Right renal cortex interstitium (tissue), 3 donors: Measurements from ENCODE around the gene CRB2. TPM values are rescaled to one million over a fixed set of nuclear protein-coding genes. Genes with fewer than 3 reads are reported as not detected.

Source experiments
- DNase-seq, 3 donors: peaks; one replicate each; pipeline ENCODE4 v3.0.0-alpha.2; 2013; ENCODE audit warnings: low read depth in 3 of 3, low spot score in 2 of 3
- polyA plus RNA-seq, 3 donors: library from polyadenylated mRNA; unstranded; fragments of 120-200 nt; gene quantifications; one replicate each; pipeline ENCODE4 v1.2.1, GENCODE V29; 2013; ENCODE audit not compliant: insufficient read length in 3 of 3

Gene CRB2
- polyA plus RNA-seq, 3 donors, result 20.9 to 25.2 (median 21.8) TPM

DNA sequence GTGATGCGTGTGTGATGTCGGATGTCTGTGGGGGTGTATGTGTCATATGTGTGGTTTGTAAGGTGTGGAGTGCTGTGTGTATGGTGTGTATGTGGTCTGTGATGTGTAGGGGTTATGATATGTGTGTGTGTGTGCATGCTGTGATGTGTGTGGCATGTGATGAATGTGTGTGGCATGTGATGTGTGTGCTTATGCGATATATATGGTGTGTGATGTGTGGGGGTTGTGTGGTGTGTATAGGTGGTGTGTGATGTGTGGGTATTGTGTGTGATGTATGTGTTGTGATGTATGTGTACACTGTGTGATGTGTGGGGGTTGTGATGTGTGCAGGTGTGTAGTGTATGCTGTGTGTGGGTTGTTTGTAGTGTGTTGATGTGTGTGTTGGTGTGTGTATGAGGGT is 9.2 kb upstream of the CRB2 start:
- DNase-seq, result no peak

DNA sequence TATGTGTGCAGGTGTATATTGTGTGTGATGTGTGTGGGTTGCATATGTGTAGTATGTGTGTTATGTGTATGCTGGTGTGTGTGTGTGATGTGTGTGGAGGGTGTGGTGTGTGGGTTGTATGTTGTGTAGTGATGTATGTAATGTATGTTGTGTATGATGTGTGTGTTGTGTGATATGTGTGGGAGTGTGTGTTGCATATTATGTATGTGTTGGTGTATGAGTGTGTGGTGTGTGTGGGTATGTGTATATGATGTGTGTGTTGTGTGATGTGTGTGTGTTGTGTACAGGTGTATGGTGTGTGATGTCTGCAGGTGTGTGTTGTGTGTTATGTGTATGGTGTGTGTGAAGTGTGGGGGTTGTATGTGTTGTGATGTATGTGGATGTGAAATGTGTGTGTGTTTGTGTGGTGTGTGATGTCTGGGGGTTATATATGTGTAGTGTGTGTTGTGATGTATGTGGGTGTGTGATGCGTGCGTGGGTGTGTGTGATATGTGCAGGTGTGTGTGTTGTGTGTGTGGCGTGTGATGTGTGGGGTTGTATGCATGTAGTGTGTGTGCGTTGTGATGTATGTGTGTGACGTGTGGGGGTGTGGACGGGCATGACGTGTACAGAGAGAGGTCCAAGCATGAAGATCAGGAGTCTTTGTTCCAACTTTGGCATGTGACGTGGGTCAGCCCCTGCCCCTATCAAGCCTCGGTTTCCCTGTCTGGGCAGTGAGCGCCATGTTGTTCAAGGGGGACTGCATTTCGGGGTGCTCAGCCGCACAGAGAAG is 8.5 kb upstream of the CRB2 start:
- no peak for DNase-seq

DNA sequence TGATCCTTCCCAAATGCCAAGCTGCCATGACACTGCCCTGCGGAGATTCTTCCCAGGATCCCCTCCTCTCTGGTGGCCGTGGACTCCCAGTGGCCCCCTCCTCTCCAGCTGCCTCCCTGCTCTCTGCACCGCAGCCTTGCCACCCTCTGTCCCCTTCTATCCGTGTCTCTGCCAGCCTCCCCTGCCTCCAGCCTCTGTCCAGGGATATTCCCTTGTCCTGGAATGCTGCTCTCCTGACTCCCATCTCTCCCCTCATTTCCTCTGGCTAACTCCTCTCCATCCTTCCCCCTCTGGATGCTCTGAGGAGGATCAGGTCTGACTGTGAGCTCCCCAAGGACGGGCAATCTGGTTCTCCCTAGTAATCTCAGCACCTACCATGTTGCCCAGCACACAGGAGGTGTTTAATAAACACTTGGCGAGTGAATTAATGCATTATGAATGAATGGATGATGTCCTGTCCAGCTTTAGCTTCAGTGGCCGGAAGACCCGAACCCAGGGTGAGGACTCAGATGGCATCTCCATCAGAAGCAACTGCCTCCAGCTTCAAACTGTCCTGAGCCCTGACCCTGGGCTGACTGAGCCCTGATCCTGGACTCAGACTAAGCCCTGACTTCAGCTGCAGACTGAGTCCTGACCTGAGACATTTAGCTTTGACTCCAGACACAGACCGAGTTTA is 7.5 kb upstream of the CRB2 start:
- DNase-seq, result no peak

DNA sequence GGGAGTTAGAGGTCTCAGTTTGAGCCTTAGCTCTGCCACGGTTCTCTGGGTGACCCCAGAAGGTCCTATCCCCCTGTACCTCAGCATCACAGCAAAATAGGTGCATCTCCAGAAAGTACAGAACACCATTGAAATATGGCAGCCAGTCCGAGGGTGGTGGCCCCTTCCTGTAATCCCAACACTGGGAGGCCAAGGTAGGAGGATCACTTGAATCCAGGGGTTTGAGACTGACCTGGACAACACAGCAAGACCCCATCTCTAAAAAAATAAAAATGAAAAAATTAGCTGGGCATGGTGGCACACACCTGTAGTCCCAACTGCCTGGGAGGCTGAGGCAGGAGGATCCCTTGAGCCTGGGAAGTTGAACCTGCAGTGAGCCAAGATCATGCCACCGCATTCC is 7.0 kb upstream of the CRB2 start:
- no peak for DNase-seq

DNA sequence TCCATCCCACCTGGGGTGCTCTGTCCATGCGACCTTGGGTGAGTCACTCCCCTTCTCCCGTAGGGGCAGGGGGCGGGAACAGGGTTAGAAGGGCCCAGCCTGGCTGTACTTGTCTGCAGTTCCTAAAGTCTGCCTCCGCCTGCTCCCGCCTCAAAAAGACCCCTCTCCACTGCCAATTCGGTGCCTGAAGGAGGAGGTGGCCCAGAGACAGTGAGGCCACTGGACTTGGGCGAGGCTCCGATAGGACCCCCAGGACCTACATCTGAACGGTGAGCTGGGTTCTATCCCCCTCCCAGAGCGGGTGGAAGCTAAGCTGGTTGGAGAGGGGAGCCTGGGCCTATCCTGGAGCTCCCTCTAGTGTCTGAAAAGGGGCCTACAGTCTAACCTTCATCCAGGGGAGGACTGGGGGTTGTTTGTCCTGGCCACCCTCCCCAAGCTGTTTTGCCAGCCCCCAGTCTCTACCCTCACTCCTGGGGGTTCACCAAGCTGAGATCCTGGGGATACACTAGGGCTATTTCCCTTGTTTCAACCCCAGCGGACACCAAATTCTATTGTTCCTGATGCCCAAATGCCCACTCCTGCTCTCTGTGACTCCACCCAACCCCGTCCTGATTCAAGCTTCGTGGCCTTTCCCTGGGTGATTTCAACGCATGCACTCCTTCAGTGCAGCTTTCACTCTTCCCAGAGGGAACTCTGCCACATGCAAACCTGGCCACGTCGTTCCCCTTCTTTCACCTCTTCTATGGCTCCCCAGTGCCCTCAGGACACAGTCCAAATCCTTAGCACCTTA is 6.1 kb upstream of the CRB2 start:
- no peak for DNase-seq

DNA sequence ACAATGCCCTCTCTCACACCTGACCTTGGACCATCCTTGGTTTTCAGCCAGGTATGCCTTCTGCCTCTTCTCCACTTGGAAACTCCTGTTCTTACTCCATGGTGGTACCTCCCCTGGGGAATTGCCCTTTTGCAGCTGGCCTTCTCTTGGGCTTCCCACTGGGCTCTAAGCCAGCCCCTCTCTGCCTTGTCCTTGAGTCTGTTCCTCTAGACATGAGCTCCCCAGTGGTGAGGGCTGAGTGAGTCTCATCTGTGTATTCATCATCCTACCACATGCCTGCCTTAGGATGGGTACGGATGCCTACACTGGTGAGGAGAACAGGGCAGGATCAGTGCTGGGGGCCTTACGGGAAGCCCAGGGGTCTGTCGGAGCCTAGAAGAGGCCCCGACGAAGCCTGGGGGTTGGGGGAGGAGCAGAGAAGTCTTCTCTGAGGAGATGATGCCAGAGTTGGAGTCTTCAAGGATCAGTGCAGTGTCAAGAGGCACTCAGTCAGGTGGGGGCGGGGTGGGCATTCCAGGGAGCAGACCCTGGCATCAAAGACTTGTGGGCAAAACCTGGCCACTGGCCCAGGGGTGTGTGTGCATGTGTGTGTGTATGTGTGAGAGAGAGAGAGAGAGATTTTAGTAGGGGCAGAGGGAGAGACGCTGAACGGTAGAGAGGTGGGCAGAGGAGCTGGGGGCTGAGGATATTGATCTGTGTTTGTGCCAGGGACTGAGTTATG is 5.2 kb upstream of the CRB2 start:
- no peak for DNase-seq

DNA sequence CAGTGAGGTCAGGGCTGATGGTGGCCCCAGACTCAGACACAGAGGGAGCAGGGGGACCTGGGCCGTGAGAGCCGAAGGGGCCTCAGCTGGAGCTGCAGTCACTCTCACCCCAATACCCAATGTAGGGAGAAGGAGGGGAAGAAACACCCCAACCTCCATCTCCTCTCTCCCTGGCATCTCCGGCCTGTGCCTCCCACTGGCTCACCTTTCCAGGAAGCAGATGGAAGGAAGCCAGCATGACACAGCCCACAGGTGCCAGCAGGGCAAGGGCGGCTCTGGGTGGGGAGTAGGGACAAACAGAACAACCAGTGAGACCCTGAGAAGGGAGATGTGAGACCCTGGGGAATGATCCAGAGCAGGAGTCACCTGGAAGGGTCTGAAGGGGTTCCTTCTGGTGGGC is 3.0 kb upstream of the CRB2 start:
- no peak for DNase-seq

DNA sequence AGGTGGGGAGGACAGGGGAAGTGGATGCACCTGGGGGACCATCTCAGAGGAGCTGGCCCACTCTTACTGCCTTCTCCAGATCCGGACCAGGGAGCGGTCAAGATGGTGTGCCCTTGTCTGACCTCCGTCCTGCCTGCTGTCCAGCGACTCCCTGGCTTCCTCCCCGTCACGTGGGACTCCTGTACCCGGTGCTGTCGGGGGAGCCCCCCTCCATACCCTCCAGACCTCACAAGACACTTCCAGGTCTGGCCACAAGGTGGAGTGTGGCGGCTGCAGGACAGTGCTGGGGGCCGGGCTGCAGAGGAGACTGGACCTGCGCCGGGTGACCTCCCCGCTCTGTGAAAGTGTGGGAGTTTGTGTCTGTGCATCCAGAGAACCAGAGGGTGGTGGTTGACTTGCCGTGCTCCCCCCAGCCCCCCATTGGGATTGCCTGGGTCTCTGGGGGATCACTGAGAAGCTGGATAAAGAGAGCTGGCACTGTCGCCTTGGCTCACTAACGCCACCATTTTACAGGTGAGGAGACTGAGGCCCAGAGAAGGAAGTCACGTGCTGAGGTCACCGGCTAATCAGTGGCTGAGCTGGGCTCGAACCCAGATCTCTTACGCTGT is 1.9 kb upstream of the CRB2 start:
- no peak for DNase-seq

DNA sequence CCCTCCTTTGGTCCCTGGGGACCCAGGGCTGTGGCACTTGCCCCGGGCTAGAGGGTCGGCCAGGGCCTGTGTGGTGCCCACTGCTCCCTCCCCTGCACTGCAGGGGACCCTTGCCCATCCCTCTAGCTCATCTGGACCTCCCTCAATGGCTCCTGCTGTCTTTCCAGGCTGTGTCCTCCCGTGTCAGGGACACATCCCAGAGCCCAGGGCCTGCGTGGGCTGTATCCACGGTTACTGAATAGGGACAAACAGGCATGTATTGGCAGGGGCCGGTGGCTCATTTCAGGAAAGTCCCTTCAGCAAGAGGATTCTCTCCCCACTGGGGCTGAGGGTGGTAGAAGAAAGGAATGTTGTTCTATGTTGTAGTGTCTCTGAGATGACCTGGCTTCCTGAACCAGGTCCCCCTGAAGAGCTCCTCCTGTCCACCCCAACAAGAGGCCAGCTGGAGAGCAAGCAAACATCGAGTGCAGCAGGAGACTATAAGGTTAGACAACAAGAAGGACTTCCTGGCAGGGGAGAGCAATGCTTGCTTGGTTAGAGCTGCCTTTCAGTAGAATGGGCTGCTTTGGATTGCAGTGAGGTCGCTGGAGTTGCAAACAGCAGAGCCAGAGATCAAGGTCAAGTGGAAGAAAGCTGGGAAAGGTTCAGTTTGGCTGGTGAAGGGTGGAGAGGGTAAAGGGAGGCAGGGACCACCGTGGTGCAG is 1.0 kb upstream of the CRB2 start:
- no peak for DNase-seq

DNA sequence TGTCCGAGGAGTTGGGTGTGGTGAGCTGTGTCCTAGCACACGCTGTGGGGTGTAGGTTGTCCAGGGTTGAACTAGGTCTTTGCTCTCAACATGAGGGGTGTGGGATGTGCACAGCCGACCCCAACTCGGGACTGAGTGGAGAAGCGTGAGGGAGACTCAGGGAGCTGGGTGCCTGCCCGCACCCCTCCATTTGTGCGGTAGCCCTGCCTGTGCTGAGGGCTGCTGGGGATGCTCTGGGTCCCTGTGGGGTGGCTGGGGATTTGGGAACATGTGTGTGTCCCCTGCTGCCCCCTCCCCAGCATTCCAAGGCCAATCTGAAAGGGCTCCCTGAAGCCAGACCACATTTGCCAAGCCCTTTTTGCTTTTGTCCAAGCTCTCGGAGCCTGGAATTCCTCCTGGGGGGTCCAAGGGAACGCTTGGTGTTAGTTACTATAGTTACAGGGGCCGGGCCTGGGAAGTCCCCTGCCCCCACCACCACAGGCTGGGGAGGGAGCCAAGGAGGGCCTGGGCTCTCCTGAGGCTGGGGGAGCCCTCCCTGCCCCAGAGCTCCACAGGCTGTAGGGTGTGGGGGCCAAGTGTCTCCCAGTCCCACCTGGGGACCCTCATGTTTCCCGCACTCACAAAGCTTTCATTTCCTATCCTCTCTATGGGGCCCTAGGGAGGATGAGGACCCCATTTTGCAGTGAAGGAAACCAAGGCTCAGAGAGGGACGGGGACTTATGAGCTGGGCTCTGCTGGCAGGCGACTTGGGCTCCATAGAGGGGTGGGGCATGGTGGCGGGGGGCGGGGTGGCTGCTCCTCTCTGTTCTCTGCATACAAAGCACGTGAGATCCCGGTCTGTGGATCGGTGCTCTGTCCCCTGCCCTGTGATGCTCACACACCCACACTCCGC is 1.1 kb downstream of the CRB2 start:
- no peak for DNase-seq

DNA sequence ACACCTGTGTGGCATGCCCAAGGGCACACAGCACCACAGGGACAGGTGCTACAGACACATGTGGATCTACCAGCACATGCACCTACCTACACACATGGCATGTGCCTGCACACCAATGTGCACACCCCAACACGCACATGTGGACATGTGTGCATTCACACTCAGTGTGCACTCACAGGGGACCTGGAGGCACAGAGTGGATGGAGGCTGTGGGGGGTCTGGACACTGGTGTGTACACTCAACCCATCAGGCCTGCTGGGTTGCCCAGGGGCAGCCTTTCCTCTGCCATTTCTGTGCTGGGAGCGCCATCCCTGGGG is 1.7 kb downstream of the CRB2 start:
- DNase-seq, result no peak

DNA sequence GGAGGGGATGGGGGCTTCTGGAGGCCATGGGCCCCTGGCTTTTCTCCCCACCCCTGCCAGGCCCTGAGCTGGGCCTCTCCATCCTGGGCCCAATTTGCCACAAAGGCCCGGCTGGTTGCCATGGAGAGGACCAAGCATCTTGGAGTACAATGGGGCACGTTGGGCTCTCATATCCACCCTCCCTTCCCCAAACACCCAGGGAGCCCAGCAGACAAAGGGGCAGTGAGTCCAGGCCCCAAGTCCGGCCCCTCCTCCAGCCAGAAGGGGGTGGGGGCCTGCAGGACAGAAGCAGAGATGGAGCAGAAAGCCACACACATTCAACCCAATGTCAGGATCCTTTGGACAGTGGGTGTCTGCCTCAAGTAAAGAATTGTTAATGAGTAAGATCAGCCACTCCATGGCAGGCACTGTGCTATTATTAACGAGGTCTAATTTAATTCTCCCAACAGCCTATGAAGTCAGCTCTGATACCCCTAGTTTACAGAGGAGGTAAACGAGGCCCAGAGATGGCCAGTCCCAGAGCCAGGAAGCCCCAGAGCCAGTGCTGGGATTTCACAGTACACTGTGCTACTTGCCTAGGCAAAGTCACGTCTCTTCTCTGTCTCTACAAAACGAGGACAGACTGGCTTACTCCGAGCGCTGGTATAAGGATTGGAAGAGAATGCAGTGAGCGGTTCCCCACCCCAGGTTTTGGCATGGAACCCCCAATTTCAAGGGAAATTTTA is 2.3 kb downstream of the CRB2 start:
- DNase-seq, result no peak

DNA sequence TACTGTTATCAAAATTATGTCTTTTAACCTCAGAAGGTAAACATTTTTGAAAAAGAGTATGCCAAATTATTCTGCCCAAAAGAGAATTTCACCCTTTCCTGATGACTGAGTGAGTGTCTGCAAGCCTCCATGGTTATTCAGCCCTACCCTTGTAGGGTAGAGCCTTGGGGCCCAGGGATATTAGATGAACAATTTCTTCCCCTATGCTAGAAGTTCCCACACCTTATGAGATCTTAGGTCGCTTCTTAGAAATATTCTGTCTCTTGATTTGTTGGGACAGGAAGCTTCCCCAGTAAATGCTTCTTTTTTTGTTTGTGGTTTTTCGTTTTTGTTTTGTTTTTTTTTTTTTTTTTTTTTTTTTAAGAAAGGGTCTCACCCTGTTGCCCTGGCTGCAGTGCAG is 3.1 kb downstream of the CRB2 start:
- DNase-seq, result no peak

DNA sequence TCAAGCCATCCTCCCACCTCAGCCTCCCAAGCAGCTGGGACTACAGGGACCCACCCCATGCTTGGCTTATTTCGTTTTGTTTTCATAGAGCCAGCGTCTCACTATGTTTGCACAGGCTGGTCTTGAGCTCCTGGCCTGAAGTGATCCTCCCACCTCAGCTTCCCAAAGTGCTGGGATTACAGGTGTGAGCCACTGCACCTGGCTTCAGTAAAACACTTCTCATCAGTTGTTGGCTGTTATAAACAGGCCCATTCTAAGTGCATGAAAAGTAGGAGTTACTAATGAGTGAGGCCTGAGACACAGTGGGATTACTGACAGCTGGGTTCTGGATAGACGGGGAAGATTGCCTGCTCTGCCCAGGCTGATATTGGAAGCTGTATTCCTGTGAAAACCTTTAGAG is 3.5 kb downstream of the CRB2 start:
- DNase-seq, result no peak

DNA sequence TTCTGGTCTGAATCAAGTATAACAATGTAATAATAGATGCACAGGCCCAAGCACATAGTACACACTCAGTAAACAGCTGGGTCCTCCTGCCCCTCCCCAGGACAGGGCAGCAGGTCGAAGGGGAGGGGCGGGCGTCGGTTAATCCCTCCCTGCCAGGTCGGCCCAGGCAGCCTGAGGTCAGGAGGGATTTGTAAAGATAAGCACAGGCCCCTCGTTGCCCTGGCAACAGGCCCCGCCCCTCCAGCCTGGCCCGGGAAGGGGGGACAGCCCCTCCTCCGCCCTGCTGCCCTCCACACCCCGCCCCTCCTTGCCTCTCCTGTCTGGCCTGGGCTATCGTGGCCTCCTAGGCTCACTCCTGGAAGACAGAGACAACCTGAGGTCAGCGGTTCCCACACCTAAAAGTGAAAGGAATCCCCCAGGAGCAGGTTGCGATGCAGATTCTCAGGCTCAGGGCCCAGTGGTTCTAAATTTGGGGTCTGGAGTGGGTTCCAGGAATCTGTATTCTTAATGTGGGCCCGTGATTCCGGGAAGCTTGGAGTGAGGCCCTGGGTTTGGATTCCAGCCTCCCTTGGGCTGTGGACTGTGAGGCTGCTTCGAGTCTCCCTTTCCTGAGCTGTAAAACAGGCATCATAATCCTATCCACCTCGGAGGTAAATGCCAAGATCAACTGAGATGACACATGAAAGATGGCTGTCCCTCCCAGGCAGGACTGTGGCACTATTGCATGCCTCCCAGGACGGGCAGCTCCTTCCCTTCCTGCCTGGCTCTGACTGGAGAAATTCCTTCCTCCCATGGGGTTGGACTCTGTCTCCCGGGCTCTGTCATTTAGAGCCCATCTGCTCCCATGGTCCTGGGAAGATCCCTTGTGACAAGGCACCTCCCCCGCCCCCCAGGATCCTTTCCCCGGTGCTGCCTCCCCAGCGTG is 4.4 kb downstream of the CRB2 start:
- no peak for DNase-seq

DNA sequence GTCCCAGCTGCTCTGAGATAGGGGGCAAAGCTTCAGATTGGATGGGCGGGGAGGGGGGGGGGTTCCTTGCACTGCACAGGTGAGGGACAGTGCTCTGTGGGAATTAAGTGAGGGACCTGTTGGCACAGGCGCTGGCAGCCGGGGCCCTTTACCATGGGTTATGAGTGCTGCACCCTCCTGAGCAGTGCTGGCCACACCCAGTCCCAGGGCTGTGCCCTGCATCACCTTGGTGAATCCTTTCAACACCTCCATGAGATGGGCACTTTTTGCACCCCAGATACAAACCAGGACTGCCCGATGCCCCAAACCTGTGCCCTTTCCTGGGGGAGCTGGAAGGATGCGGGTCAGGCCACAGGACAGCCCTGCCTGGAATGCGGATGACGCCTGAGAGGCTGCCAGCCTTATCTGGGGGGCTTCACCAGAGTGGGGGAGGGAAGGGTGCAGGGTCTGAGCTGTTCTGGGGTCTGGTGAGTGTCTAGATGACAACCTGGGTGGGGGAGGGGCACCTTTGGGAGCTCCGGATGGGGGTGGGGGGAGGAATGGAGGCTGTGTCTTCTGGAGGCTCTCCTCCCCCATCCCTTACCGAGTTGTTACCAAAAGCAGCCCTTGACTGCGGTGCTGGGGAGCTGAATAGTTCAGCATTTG is 5.2 kb downstream of the CRB2 start:
- DNase-seq, result no peak
